GM21447 (cell line): ENCODE data around the gene LKAAEAR1.

Experiments used
- ATAC-seq: cut with Tn5 transposase; IDR thresholded peaks from one replicate; pipeline ENCODE4 v1.9.1; 2021; ENCODE audit not compliant: unreplicated experiment

Gene LKAAEAR1

DNA sequence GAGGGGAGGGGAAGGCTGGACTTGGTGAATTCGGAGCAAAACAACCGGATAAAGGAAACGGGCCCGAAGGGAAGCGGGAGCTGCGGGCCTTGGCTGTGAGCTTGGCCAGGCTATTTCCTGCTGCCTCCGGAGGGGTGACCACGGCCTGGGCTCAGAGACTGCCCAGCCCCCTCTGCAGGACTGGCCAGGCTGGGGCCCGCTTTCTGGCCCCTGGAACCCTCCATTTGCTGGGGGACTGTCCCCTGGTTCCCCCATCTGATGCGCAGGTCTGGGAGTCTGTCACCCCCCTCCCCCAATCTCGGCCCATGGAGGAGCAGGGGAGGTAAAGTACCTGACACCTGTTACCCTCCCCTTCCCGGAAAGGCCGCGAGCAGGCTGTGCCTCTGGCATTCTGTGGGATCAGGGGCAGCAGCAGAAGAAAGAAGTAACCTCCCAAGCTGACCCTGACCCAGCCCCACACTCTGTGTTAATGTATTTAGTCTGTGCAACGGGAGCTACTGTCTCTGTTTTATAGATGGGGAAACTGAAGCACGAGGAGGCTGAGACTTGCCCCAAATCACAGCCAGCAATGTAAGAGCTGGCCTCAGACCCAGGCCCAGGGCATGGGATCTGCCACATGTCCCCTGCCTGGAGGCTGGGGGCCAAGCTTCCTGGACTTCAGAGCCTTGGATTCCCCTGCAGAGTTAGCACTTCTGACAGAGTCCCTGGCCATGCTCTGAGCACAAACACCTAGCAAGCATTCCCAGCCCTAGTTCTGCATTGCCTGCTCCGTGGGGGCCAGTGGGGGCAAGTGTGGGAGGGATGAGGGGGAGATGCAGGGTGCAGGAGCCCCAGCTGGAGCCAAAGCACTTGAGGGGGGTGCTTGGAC lies 44.7 kb downstream of the LKAAEAR1 start:
- ATAC-seq: no peak

GRCh38 chr20:64038565-64039292 lies 45.5 kb downstream of the LKAAEAR1 start:
- ATAC-seq: peak; percentile 52

- ATAC-seq: peak; percentile 14
These were observed 46.0 kb downstream of the LKAAEAR1 start for GRCh38 chr20:64038224-64038564.

DNA sequence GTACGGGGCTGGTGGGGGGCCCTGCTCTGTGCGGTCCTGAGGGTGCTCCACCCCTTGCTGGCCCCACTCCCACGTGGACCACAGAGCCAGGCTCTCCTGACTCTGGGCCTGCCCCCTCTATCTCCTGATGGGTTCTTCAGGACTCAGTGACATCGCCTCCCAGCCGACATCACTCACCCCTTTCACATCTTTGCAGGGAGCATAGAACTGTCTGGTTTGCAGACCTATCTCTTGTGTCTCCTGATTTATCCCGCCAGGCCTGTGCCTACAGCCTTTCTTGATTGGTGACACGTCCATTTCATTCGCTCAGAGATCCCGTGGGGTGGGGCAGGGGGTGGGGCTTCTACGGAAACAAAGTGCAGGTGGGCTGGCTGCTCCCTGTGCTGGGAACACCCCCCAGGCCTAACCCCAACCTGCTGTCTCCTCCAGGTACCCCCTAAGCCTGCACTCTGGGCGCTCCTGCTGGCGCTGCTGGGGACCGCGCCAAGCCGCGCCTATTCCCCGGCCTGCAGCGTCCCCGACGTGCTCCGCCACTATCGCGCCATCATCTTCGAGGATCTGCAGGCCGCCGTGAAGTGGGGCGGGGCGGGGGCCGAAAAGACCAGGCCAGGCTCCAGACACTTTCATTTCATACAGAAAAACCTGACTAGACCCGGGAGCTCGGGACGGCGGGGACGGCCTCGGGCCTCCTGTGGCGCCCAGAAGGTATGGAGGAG lies 46.5 kb downstream of the LKAAEAR1 start:
- no peak for ATAC-seq

DNA sequence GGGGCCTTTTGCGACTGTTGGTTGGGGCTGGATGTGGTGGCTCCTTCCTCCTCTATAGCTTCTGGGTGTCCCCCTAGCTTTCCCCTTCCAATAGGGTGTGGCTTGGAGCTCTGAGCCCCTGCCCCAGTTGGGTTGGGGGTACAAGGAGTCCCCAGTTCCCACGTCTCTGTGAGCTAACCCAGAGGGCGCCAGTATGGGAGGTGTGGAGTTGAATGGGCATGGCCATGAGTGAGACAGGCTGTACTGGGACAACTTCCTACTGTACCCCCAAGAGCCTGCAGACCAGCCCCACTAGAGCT lies 47.0 kb downstream of the LKAAEAR1 start:
- no peak for ATAC-seq

DNA sequence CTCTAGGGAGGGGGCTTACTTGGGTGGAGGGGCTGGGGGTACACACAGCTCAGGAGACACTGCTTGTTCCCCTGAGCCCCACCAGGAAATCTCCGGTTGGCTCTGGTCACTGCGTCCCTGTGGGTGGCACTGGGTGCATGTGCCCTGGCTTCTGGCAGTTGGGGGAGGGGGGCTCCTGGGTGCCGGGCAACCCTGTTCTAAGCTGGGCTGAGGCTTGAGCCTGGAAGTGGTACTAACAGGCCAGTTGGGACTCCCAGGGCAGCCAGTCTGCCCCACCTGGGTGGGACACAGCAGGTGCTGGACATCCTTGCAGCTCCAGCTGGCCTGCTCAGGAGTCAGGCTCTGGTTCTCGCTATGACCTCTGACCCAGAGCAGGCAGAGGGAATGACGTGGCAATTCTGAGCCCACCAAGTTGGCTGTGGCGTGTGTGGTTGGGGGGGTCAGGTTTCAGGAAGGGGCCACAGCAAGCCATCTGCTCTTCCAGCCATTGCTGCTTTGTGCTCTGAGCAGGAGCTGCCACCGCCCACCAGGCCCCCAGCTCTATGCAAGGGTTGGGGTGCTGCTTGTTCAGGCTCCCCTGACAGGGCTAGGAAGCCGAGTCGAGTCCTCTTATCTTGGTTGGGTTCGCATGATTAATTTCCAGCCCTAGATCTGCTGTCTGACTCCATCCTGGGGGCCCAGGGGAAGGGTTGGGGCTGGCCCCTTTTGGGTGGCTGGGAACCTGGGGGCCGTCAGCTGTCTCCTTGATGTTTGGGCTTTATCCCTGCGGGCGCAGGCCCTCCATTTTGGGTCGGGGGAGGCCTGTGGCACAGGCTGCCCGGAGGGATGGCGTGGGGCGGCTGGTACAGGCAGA lies 47.6 kb downstream of the LKAAEAR1 start:
- no peak for ATAC-seq

DNA sequence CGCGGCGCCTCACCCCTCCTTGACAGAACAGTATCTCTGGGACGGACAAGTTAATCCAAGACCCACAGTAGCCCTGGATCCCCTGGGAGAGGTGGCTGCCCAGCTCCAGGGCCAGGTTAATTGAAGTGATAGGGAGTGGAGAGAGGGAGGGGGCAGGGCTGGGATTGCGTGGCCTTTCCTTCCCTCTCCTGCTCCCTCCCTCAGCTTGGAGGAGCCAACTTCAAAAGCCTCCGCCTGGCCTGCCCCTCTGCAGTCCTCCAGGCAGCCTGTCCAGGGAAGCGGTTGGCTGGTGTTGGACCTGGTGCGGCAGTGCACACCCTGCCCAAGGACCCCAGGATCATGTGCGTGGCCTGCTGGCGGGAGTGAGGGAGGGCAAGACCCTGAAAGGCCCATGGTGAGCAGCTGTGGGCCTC lies 48.3 kb downstream of the LKAAEAR1 start, which contains the start of gene C20orf204:
C20orf204 (plus strand) TSS at position 250 of the 413 bp plus-strand sequence; CDS start at position 392, 142 bp downstream.
- no peak for ATAC-seq

- no peak for ATAC-seq
These were observed 48.9 kb downstream of the LKAAEAR1 start for GRCh38 chr20:64035066-64035932.

DNA sequence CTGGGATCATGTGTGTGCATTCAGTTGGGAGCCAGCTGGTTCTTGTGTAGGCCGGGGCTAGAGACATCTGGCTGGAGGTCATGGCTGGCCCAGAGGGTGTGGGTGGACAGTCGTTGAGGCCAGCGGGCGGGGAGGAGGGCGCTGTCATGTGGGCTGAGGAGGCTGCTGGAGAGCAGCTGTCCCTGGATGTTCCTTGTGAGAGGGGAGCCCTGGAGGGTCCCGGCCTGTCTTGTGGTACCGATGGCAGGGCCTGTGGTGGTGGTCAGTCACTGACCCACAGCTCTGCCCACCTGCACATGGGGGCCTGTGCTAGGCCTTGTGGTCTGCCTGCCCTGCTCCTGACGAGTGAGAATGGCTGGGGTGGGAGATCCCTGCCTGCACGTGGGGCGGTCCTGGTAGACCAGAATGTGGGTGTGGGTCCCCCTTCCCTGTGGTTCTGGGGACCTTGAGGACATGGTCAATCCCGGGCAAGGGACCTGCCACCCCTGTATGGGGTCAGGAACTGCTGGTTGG lies 50.2 kb downstream of the LKAAEAR1 start:
- no peak for ATAC-seq
